Mucosa of descending colon (tissue), 3 donors: Measurements from ENCODE around the gene LRRC74A. TPM values are rescaled to one million over a fixed set of nuclear protein-coding genes. Genes with fewer than 3 reads are reported as not detected.

Source experiments
- ATAC-seq: fragments of 200-7000 bp; cut with Tn5 transposase; one replicate; pipeline ENCODE4 v1.9.1; 2020; ENCODE audit warnings: mild to moderate bottlenecking, moderate library complexity
- DNase-seq, 3 donors: peaks; one replicate each; pipeline ENCODE4 v3.0.0-alpha.2; 2020
- H3K36me3 ChIP-seq: fragments of 200-600 bp; one replicate; pipeline ENCODE4 v1.8.0; 2021; ENCODE audit warnings: low read depth, mild to moderate bottlenecking
- H3K4me1 ChIP-seq: fragments of 200-600 bp; one replicate; pipeline ENCODE4 v1.8.0; 2021; ENCODE audit warnings: low read depth, mild to moderate bottlenecking
- H3K4me3 ChIP-seq: fragments of 200-600 bp; one replicate; pipeline ENCODE4 v1.8.0; 2021; ENCODE audit warnings: mild to moderate bottlenecking
- H3K9me3 ChIP-seq: fragments of 200-600 bp; one replicate; pipeline ENCODE4 v1.8.0; 2021; ENCODE audit warnings: mild to moderate bottlenecking
- CTCF ChIP-seq: fragments of 200-600 bp; IDR thresholded peaks from one replicate; pipeline ENCODE4 v1.8.0; 2022; ENCODE audit warnings: antibody characterized with exemption, mild to moderate bottlenecking
- intact Hi-C, 2 donors: fragments of 100-400 bp; cut with DNase I in 1 of 2; cut with micrococcal nuclease in 1 of 2; formaldehyde crosslinking; loops; one replicate each; pipeline versions ENCODE4 v1.11.0 to v1.11.1; 2022; cut with DNase I, micrococcal nuclease
- total RNA-seq, 3 donors: library from RNA; stranded (reverse); fragmentation: NEBNext Ultra II Directional in 2 of 3; extraction: Animal tissue kit (Norgen Biotek cat#: 25700) in 2 of 3; gene quantifications; one replicate each; pipeline versions ENCODE4 v1.2.1 to v1.2.4, GENCODE V29; 2021 to 2023
- donor health status: DM: no; HTN: no; CAD: no; lungs with moderate emphysema.
- donor health status: DM: no; HTN: no; CAD: no.
- donor health status: DM: no; HTN: yes; CAD: no.

The LRRC74A gene
- total RNA-seq, 3 donors from 2014 or later = not detected

- DNase-seq (no peak), ATAC-seq (no peak)
- H3K36me3 ChIP-seq = peaks cover 3% of the 10 kb centered on the region
- intact Hi-C loops = no loop called here
- H3K9me3 ChIP-seq = no peaks in the 10 kb centered on the region
- no peak overlapping the region for H3K4me3 ChIP-seq
- no peaks in the 10 kb centered on the region for H3K4me1 ChIP-seq
- no peak for TF ChIP-seq CTCF
These were observed 32.9 kb upstream of the LRRC74A start for GRCh38 chr14:76793324-76793723.

DNA sequence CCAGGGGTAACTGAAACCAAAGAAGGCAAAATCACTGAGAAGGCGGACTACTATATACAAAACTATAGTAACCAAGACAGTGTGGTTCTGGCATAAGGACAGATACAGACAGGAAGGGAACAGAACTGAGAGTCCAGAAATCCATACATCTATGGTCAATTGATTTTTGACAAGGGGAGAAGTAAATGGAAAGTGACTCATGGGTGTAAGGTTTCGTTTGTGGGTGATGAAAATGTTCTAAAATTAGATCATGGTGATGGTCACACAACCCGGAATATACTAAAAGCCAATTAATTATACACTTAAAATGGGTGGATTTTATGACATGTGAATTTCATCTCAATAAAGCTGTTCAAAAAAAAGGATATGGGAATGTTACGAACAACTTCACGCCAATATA is 32.3 kb upstream of the LRRC74A start:
- no peak for TF ChIP-seq CTCF
- Histone ChIP-seq H3K4me1 (no peaks in the 10 kb centered on the region), H3K36me3 (no peaks in the 10 kb centered on the region), H3K4me3 (no peak overlapping the region), H3K9me3 (no peaks in the 10 kb centered on the region)
- no peak for DNase-seq
- no peak for ATAC-seq
- intact Hi-C loops = no loop called here

DNA sequence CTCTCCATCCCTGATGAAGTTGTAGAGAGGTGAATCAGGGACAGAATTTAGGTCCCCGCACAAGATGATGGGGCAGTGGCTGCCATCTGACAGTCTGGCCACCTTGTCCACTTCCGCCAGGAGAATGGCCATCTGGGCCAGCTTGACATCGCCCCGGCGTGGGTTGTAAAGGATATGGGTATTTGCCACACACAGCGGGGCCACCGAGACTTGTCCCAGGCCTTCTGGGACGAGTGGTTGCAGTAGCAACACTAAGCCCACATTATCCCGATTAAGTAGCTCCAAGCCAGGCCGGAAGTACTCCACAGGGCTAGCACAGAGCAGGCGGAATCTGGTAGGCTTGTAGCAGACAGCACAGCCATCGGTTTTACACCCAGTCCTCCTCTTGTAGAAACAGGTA is 19.8 kb upstream of the LRRC74A start:
- ATAC-seq (no peak), DNase-seq (no peak)
- intact Hi-C loops = no loop called here
- Histone ChIP-seq H3K36me3 (no peaks in the 10 kb centered on the region), H3K4me1 (peaks cover under 1% of the 10 kb centered on the region), H3K9me3 (no peaks in the 10 kb centered on the region), H3K4me3 (no peak overlapping the region)
- no peak for TF ChIP-seq CTCF

- DNase-seq (no peak), ATAC-seq (no peak)
- intact Hi-C loops = no loop called here
These were observed 18.2 kb upstream of the LRRC74A start for GRCh38 chr14:76808011-76808410.

DNA sequence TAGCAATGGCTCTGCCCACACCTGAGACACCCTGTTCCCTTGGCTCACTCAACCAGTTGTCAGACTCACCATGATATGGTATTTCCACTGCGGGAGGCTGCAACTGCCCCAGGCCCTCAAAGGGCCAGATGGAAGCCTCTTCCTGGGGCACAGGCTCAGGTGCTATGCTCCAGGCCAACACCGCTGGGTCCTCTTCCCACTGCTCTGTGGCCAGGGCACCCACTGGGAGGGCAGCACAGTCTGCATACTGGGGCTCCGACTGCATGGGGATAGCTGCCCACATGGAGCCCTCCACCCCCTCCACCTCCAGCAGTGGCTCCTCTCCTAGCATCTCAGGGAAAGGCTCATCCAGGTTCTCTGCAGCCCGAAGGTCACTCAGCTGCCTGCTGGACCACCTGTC is 17.2 kb upstream of the LRRC74A start:
- no peak overlapping the region for H3K4me3 ChIP-seq
- intact Hi-C loops = no loop called here
- DNase-seq (no peak), ATAC-seq (no peak)
- peaks cover 3% of the 10 kb centered on the region for H3K4me1 ChIP-seq
- TF ChIP-seq CTCF = no peak
- no peaks in the 10 kb centered on the region for H3K9me3 ChIP-seq
- H3K36me3 ChIP-seq = no peaks in the 10 kb centered on the region

More at GRCh38 chr14:76808011-76808410, 18.2 kb upstream of the LRRC74A start:
- no peak for TF ChIP-seq CTCF
- no peak overlapping the region for H3K4me3 ChIP-seq
- H3K4me1 ChIP-seq = peaks cover 3% of the 10 kb centered on the region
- no peaks in the 10 kb centered on the region for H3K36me3 ChIP-seq
- no peaks in the 10 kb centered on the region for H3K9me3 ChIP-seq

DNA sequence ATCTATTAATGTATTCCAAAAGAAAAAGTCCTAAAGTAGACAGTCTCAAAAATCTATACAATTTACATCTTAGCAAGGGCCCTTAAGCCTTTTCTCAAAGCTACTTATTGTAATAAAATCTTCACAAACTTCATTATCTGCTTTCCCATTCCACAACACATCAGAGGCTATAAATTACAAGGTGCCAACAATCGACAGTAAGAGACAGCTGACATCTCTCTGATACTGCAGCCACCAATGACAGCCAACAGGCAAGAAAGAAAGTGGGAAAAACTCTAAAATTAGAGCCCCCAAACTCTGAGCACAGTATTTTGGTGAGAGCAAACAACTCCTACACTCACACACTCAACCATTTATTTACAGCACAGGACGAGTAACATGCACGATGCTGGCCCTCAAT is 15.7 kb upstream of the LRRC74A start:
- Histone ChIP-seq H3K4me3 (no peak overlapping the region), H3K4me1 (peaks cover 3% of the 10 kb centered on the region), H3K9me3 (no peaks in the 10 kb centered on the region), H3K36me3 (no peaks in the 10 kb centered on the region)
- DNase-seq (no peak), ATAC-seq (no peak)
- intact Hi-C loops = no loop called here
- no peak for TF ChIP-seq CTCF
